Activated CD4-positive, alpha-beta T cell treated with anti-CD3 and anti-CD28 coated beads, Interleukin-2, amount 10 ng/mL, durations not matched to agents 24 days and 14 days (primary cell): ENCODE measurements around the gene DVL2. TPM values are rescaled to one million over a fixed set of nuclear protein-coding genes. Genes with fewer than 3 reads are reported as not detected.

Experiments
- DNase-seq: peaks from one replicate; pipeline ENCODE4 v3.0.0; 2022
- H3K27ac Mint-ChIP-seq: one replicate; pipeline ENCODE4 v1.8.0; 2022; ENCODE audit warnings: mild to moderate bottlenecking, mixed read lengths
- H3K27me3 Mint-ChIP-seq: one replicate; pipeline ENCODE4 v1.8.0; 2022; ENCODE audit warnings: mixed read lengths
- H3K36me3 Mint-ChIP-seq: one replicate; pipeline ENCODE4 v1.8.0; 2022; ENCODE audit warnings: low read depth, mild to moderate bottlenecking, mixed read lengths
- H3K4me1 Mint-ChIP-seq: one replicate; pipeline ENCODE4 v1.8.0; 2021; ENCODE audit warnings: mixed read lengths
- H3K4me3 Mint-ChIP-seq: one replicate; pipeline ENCODE4 v1.8.0; 2022; ENCODE audit warnings: mild to moderate bottlenecking, moderate library complexity, mixed read lengths
- H3K9me3 Mint-ChIP-seq: one replicate; pipeline ENCODE4 v1.8.0; 2021; ENCODE audit warnings: mixed read lengths
- intact Hi-C: fragments of 100-400 bp; cut with micrococcal nuclease; formaldehyde crosslinking; loops from one replicate; pipeline ENCODE4 v1.15.1; 2023
- total RNA-seq: library from RNA; stranded (reverse); gene quantifications from 2 replicates; pipeline ENCODE4 v1.2.3, GENCODE V29; 2022

DVL2 gene
- total RNA-seq, 1 donor from 2014 or later = 77.7 TPM

- no peaks in the 10 kb centered on the region for H3K27me3 Mint-ChIP-seq
- H3K9me3 Mint-ChIP-seq = no peaks in the 10 kb centered on the region
- no peak for DNase-seq
- H3K4me3 Mint-ChIP-seq = no peak overlapping the region
- H3K27ac Mint-ChIP-seq = no peak overlapping the region
- H3K4me1 Mint-ChIP-seq = peaks cover 32% of the 10 kb centered on the region
- intact Hi-C loops = no loop called here
- H3K36me3 Mint-ChIP-seq = peaks cover 40% of the 10 kb centered on the region
Observed at GRCh38 chr17:7223375-7223774, 10.9 kb downstream of the DVL2 start.

DNA sequence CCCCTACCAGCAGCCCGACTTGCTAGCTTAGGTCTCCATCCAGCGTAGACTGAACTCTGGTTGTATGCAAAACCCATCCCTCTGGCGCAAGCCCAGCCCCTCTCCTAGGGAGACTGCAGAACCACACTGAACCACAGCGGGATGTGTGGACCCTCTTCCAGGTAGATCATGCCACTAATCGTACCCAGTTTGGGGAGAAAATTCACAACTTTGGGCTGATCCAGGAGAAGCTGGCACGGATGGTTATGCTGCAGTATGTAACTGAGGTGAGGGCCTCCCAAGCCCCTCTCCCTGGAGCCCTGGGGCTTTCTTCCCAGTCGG lies 11.4 kb downstream of the DVL2 start:
- no peak overlapping the region for H3K4me3 Mint-ChIP-seq
- H3K27me3 Mint-ChIP-seq = no peaks in the 10 kb centered on the region
- DNase-seq = no peak
- peaks cover 31% of the 10 kb centered on the region for H3K4me1 Mint-ChIP-seq
- peaks cover 36% of the 10 kb centered on the region for H3K36me3 Mint-ChIP-seq
- H3K9me3 Mint-ChIP-seq = no peaks in the 10 kb centered on the region
- no peak overlapping the region for H3K27ac Mint-ChIP-seq
- intact Hi-C loops = no loop called here

GRCh38 chr17:7222093-7222971 lies 12.0 kb downstream of the DVL2 start:
- H3K27ac Mint-ChIP-seq = no peak overlapping the region
- H3K9me3 Mint-ChIP-seq = no peaks in the 10 kb centered on the region
- DNase-seq = no peak
- H3K27me3 Mint-ChIP-seq = no peaks in the 10 kb centered on the region
- H3K4me1 Mint-ChIP-seq = peaks cover 33% of the 10 kb centered on the region
- no peak overlapping the region for H3K4me3 Mint-ChIP-seq
- intact Hi-C loops = no loop called here
- H3K36me3 Mint-ChIP-seq = peaks cover 34% of the 10 kb centered on the region

DNA sequence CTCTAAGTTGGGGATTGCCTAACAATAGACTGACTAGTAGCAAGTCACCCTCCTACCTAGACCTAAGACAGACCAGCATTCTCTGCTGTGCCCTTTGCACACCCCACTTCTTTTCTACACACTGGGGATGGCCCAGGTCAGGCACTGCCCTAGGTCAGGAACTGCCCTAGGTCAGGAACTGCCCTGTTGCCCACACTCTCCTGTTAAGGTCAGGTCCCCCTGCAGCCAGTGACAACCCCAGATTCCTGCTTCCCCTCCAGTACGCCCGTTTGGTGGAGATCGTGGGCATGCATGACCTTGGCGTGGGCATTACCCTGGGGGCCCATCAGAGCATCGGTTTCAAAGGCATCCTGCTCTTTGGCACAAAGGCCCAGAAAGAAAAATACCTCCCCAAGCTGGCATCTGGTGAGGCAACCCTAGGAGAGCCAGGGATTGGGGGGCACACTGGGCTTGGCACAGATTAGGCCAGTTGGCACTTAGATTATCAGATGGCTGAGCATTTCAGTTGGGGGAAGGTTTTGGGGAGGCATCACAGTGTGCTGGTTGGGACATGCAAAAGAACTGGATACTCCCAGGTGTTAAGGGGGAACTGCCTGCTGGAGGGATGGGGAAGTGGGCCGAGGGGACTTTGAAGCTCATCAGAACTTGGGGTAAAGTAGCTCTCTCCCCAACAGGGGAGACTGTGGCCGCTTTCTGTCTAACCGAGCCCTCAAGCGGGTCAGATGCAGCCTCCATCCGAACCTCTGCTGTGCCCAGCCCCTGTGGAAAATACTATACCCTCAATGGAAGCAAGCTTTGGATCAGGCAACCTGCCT lies 12.8 kb downstream of the DVL2 start:
- H3K9me3 Mint-ChIP-seq = no peaks in the 10 kb centered on the region
- H3K4me1 Mint-ChIP-seq = peaks cover 37% of the 10 kb centered on the region
- no peak overlapping the region for H3K27ac Mint-ChIP-seq
- intact Hi-C loops = loop anchor here (2.0 kb wide), 1 partner anchor 75 kb away; no protein-coding TSS in a partner anchor
- H3K36me3 Mint-ChIP-seq = peaks cover 29% of the 10 kb centered on the region
- DNase-seq = no peak
- peak overlapping the region; percentile 98 for H3K4me3 Mint-ChIP-seq
- no peaks in the 10 kb centered on the region for H3K27me3 Mint-ChIP-seq

GRCh38 chr17:7220593-7221277 lies 13.6 kb downstream of the DVL2 start:
- H3K9me3 Mint-ChIP-seq = no peaks in the 10 kb centered on the region
- H3K27ac Mint-ChIP-seq = peak overlapping the region; percentile 91
- peak; percentile 87 for DNase-seq
- intact Hi-C loops = loop anchor here (2.0 kb wide), 1 partner anchor 76 kb away; no protein-coding TSS in a partner anchor
- peaks cover 44% of the 10 kb centered on the region for H3K4me1 Mint-ChIP-seq
- H3K27me3 Mint-ChIP-seq = no peaks in the 10 kb centered on the region
- peaks cover 26% of the 10 kb centered on the region for H3K36me3 Mint-ChIP-seq
- H3K4me3 Mint-ChIP-seq = peak overlapping the region; percentile 98

DNA sequence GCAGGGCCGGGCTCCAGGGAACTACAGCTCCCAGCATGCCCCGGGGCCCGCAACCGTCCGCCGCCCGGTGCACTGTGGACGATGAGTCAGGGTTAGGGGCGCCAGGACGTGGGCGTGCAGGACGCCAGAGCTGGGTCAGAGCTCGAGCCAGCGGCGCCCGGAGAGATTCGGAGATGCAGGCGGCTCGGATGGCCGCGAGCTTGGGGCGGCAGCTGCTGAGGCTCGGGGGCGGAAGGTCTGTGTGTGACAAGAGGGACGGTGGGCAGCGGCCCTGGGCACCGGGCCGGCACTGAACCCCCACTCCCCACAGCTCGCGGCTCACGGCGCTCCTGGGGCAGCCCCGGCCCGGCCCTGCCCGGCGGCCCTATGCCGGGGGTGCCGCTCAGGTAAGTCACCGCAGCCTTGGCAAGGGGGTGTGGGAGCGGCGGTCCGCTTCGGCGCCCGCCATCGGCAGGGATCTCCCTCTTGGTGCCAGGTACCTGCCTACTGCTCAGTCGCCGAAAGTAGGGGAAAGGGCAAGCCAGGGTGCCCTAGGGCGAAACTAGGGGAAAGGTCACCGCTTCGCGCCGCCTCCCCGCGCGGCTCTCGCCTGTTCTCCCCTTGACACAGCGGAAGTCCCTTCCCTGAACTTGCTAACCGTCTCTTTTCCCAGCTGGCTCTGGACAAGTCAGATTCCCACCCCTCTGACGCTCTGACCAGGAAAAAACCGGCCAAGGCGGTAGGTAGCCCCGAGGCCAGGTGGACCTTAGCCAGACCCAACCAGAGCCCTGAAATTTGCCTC lies 14.3 kb downstream of the DVL2 start, which contains the start of the genes ACADVL and DLG4:
Gene ACADVL (plus strand): TSS at position 127 of the 781 bp plus-strand sequence. CDS start 47 bp downstream, at position 174.
Gene DLG4 (minus strand): TSS at position 25 of the 781 bp plus-strand sequence.
- Mint-ChIP-seq H3K9me3 (no peaks in the 10 kb centered on the region), H3K36me3 (peaks cover 23% of the 10 kb centered on the region), H3K27ac (peak within 1 kb of the TSS; percentile 97), H3K4me3 (peak within 1 kb of the TSS; percentile 98), H3K27me3 (no peaks in the 10 kb centered on the region), H3K4me1 (peaks cover 50% of the 10 kb centered on the region)
- intact Hi-C loops = loop anchor here (1.0 to 5.0 kb wide), 3 partner anchors 14 to 217 kb away; partner anchors contain the start of genes DVL2, FGF11 and TMEM102
- DNase-seq = peak; percentile 93

DNA sequence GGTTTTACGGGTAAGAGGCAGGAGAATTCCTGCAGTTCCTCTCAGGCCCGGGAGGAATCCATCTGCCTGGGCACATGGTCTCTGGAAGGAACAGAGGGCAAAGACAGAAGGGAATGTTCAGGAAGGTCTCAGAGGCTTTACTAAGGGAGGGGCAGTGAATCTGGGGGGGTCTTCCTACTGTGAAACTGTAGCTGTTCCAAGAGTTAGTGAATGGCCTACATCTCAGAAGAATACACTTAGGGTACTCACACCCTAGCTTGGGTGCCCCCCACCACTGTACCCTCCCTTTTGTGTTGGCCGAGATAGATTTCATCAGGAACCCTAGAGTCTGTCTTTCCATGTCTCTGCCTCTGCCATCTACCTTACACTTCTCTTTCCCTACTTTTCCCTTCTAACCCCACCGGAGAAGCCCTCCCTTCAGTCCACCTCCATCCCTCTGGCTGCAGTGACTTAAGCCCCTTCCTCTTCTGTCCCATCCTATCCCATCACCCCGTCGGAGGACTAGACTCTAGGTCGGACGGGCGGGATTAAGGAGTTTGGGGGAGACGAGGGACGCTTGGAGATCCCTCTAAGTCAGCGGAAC lies 15.0 kb downstream of the DVL2 start:
- peaks cover 21% of the 10 kb centered on the region for H3K36me3 Mint-ChIP-seq
- intact Hi-C loops = loop anchor here (1.0 to 5.0 kb wide), 2 partner anchors 15 to 218 kb away; partner anchors contain the start of genes DVL2, FGF11 and TMEM102

GRCh38 chr17:7218758-7219157 lies 15.6 kb downstream of the DVL2 start:
- H3K27me3 Mint-ChIP-seq = peaks cover 2% of the 10 kb centered on the region
- DNase-seq = no peak
- H3K36me3 Mint-ChIP-seq = peaks cover 18% of the 10 kb centered on the region
- peak overlapping the region; percentile 98 for H3K4me3 Mint-ChIP-seq
- H3K9me3 Mint-ChIP-seq = no peaks in the 10 kb centered on the region
- H3K4me1 Mint-ChIP-seq = peaks cover 62% of the 10 kb centered on the region
- H3K27ac Mint-ChIP-seq = peak overlapping the region; percentile 71
- intact Hi-C loops = loop anchor here (1.0 to 5.0 kb wide), 2 partner anchors 16 to 219 kb away; partner anchors contain the start of genes DVL2, FGF11 and TMEM102

More for the DNA sequence above, 15.0 kb downstream of the DVL2 start:
- H3K9me3 Mint-ChIP-seq = no peaks in the 10 kb centered on the region
- H3K4me3 Mint-ChIP-seq = peak overlapping the region; percentile 98
- peaks cover 2% of the 10 kb centered on the region for H3K27me3 Mint-ChIP-seq
- peaks cover 57% of the 10 kb centered on the region for H3K4me1 Mint-ChIP-seq
- peak overlapping the region; percentile 97 for H3K27ac Mint-ChIP-seq
- DNase-seq = no peak

- H3K27me3 Mint-ChIP-seq = peaks cover 7% of the 10 kb centered on the region
- peaks cover 13% of the 10 kb centered on the region for H3K36me3 Mint-ChIP-seq
- intact Hi-C loops = loop anchor here (5.0 kb wide), 1 partner anchor 219 kb away; the partner anchor contains the start of genes FGF11 and TMEM102
- H3K4me3 Mint-ChIP-seq = peak overlapping the region; percentile 98
- peak; percentile 63 for DNase-seq
- peaks cover 68% of the 10 kb centered on the region for H3K4me1 Mint-ChIP-seq
- no peak overlapping the region for H3K27ac Mint-ChIP-seq
- no peaks in the 10 kb centered on the region for H3K9me3 Mint-ChIP-seq
Observed at GRCh38 chr17:7218166-7218565, 16.2 kb downstream of the DVL2 start.

DNA sequence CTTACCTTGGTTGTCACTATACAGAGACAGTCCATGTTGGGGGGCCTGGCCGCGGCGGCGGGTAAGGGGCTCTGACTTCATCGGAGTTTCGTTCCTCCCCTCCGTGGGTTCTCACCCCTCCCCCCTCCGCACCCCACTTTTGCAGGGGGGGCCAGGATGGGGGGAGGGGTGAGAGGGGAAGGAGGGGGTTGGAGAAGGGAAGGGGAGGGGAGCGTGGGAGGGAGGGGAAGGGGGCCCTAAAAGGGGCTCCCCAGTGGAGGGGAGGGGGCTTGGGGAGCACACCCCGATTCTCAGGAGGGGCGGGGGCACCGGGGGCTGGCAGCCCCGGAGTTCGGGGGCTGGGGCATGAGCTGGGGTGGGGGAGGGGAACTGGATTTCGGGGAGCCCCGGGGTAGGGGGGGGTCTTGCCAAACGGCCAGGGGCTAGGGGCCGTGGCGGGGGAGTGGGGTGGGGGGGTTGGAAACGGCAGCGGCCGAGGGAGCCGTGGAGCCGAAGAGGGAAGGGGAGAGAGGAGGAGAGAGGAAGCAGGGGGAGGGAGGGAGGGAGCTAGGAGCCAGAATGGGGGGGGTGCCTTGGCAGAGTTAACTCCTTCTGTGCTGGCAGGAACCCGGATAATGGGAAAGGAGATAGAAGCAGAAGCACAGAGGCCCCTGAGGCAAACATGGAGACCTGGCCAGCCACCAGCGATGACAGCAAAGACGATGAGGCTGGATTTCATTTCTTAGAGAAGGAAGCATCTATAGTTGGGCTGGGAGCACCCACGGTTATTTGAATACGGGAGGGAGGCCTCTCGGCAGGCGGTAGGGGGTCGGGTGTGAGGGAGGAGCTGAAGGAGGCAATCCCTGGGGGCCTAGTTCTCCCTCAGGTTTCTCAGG lies 17.0 kb downstream of the DVL2 start:
- Mint-ChIP-seq H3K4me3 (peak overlapping the region; percentile 98), H3K27me3 (peaks cover 8% of the 10 kb centered on the region), H3K36me3 (peaks cover 13% of the 10 kb centered on the region), H3K9me3 (no peaks in the 10 kb centered on the region), H3K4me1 (peaks cover 69% of the 10 kb centered on the region), H3K27ac (peak overlapping the region; percentile 81)
- peak; percentile 71 for DNase-seq
- intact Hi-C loops = loop anchor here (5.0 kb wide), 1 partner anchor 220 kb away; the partner anchor contains the start of genes FGF11 and TMEM102

GRCh38 chr17:7216242-7217112 lies 17.8 kb downstream of the DVL2 start:
- no peak for DNase-seq
- Mint-ChIP-seq H3K36me3 (peaks cover 12% of the 10 kb centered on the region), H3K27me3 (peaks cover 14% of the 10 kb centered on the region), H3K4me3 (peak overlapping the region; percentile 65), H3K27ac (peak overlapping the region; percentile 42), H3K9me3 (no peaks in the 10 kb centered on the region), H3K4me1 (peaks cover 71% of the 10 kb centered on the region)
- intact Hi-C loops = loop anchor here (5.0 kb wide), 1 partner anchor 221 kb away; the partner anchor contains the start of genes FGF11 and TMEM102
